Activated B cell treated with CpG ODN at 0.5 μM for 24 hours (primary cell): ENCODE results near the gene SSPN. TPM values are rescaled to one million over a fixed set of nuclear protein-coding genes. Genes with fewer than 3 reads are reported as not detected.

Experiments used
- ATAC-seq: fragments of 200-7000 bp; cut with Tn5 transposase; one replicate; pipeline ENCODE4 v1.10.0; 2021; ENCODE audit warnings: low read depth, mild to moderate bottlenecking, moderate library complexity
- CTCF ChIA-PET: fragments of 350-600 bp; sonication (Branson Sonifier 250); formaldehyde crosslinking; loops from one replicate; lab custom pipeline; 2021; ENCODE audit warnings: antibody characterized with exemption; lab: Charles Lee
- POLR2A ChIA-PET: fragments of 350-600 bp; sonication (Branson Sonifier 250); formaldehyde crosslinking; loops from one replicate; lab custom pipeline; 2021; ENCODE audit warnings: antibody characterized with exemption; lab: Charles Lee
- DNase-seq: peaks from one replicate; pipeline ENCODE4 v3.0.0; 2022
- H3K27ac Mint-ChIP-seq: one replicate; pipeline ENCODE4 v1.8.0; 2020; ENCODE audit warnings: mixed read lengths
- H3K27me3 Mint-ChIP-seq: one replicate; pipeline ENCODE4 v1.8.0; 2021; ENCODE audit warnings: mixed read lengths
- H3K36me3 Mint-ChIP-seq: one replicate; pipeline ENCODE4 v1.8.0; 2021; ENCODE audit warnings: low read depth, mixed read lengths
- H3K4me1 Mint-ChIP-seq: one replicate; pipeline ENCODE4 v1.8.0; 2021; ENCODE audit warnings: mixed read lengths
- H3K4me3 Mint-ChIP-seq: one replicate; pipeline ENCODE4 v1.8.0; 2020; ENCODE audit warnings: mild to moderate bottlenecking, mixed read lengths
- H3K9me3 Mint-ChIP-seq: one replicate; pipeline ENCODE4 v1.8.0; 2020; ENCODE audit warnings: mixed read lengths
- CTCF ChIP-seq: fragments of 200-600 bp; IDR thresholded peaks from one replicate; pipeline ENCODE4 v1.8.0; 2022; ENCODE audit warnings: antibody characterized with exemption, mild to moderate bottlenecking
- intact Hi-C: fragments of 100-400 bp; cut with micrococcal nuclease; formaldehyde crosslinking; loops from one replicate; pipeline ENCODE4 v1.15.1; 2024
- total RNA-seq: library from RNA; stranded (reverse); gene quantifications from 2 replicates; pipeline ENCODE4 v1.2.3, GENCODE V29; 2022

Gene SSPN
- total RNA-seq, 1 donor from 2014 or later, result 3.0 TPM

- Mint-ChIP-seq H3K27me3 (no peaks in the 10 kb centered on the region), H3K4me3 (no peak overlapping the region), H3K4me1 (peaks cover 20% of the 10 kb centered on the region), H3K9me3 (no peaks in the 10 kb centered on the region), H3K36me3 (no peaks in the 10 kb centered on the region), H3K27ac (no peak overlapping the region)
- intact Hi-C loops, result no loop called here
- ATAC-seq (no peak), DNase-seq (no peak)
- CTCF ChIA-PET, result no interaction called here
- no peak for TF ChIP-seq CTCF
- POLR2A ChIA-PET, result no interaction called here
These were observed 87.1 kb downstream of the SSPN start for GRCh38 chr12:26282339-26282940.

- ChIA-PET POLR2A (interaction anchor here (0.7 kb wide), 1 partner anchor 160 kb away, joined by 3 read pairs; no protein-coding TSS in a partner anchor), CTCF (no interaction called here)
- no peaks in the 10 kb centered on the region for H3K27me3 Mint-ChIP-seq
- no peaks in the 10 kb centered on the region for H3K36me3 Mint-ChIP-seq
- peaks cover 16% of the 10 kb centered on the region for H3K4me1 Mint-ChIP-seq
- TF ChIP-seq CTCF, result no peak
- H3K27ac Mint-ChIP-seq, result no peak overlapping the region
- no peaks in the 10 kb centered on the region for H3K9me3 Mint-ChIP-seq
- H3K4me3 Mint-ChIP-seq, result no peak overlapping the region
- no peak for ATAC-seq
- DNase-seq, result no peak
- intact Hi-C loops, result no loop called here
These were observed 87.7 kb downstream of the SSPN start for GRCh38 chr12:26283046-26283445.

- Mint-ChIP-seq H3K27me3 (no peaks in the 10 kb centered on the region), H3K4me1 (peaks cover 10% of the 10 kb centered on the region), H3K36me3 (no peaks in the 10 kb centered on the region), H3K4me3 (no peak overlapping the region), H3K9me3 (no peaks in the 10 kb centered on the region), H3K27ac (no peak overlapping the region)
- TF ChIP-seq CTCF, result no peak
- POLR2A ChIA-PET, result interaction anchor here (0.7 kb wide), 1 partner anchor 160 kb away, joined by 3 read pairs; no protein-coding TSS in a partner anchor
- no peak for DNase-seq
- no peak for ATAC-seq
- intact Hi-C loops, result no loop called here
- CTCF ChIA-PET, result no interaction called here
These were observed 88.2 kb downstream of the SSPN start for GRCh38 chr12:26283617-26284016.

- Mint-ChIP-seq H3K36me3 (no peaks in the 10 kb centered on the region), H3K9me3 (no peaks in the 10 kb centered on the region), H3K4me1 (peaks cover 3% of the 10 kb centered on the region), H3K27ac (no peak overlapping the region), H3K27me3 (no peaks in the 10 kb centered on the region), H3K4me3 (no peak overlapping the region)
- intact Hi-C loops, result no loop called here
- POLR2A ChIA-PET, result no interaction called here
- ATAC-seq (no peak), DNase-seq (no peak)
- CTCF ChIA-PET, result no interaction called here
- TF ChIP-seq CTCF, result no peak
These were observed 90.0 kb downstream of the SSPN start for GRCh38 chr12:26285401-26285800.

GRCh38 chr12:26286186-26286585, 90.8 kb downstream of the SSPN start:
- peaks cover 7% of the 10 kb centered on the region for H3K4me1 Mint-ChIP-seq
- H3K27ac Mint-ChIP-seq, result no peak overlapping the region
- POLR2A ChIA-PET, result no interaction called here
- DNase-seq (no peak), ATAC-seq (no peak)
- CTCF ChIA-PET, result no interaction called here
- H3K27me3 Mint-ChIP-seq, result no peaks in the 10 kb centered on the region
- intact Hi-C loops, result no loop called here
- H3K36me3 Mint-ChIP-seq, result no peaks in the 10 kb centered on the region
- no peak overlapping the region for H3K4me3 Mint-ChIP-seq
- TF ChIP-seq CTCF, result no peak
- H3K9me3 Mint-ChIP-seq, result no peaks in the 10 kb centered on the region
